DOHH2 (cell line): ENCODE results near the gene PCDH9.

Source experiments
- EZH2phosphoT487 ChIP-seq: fragments of 200-600 bp; sonication (generic); IDR thresholded peaks from 2 replicates; pipeline ENCODE4 v1.6.1; 2017; ENCODE audit warnings: borderline replicate concordance, mild to moderate bottlenecking, antibody characterized with exemption, low read length, moderate library complexity, mixed read lengths
- TF ChIP-seq, protein P1 (sequence below): fragments of 200-600 bp; sonication (generic); IDR thresholded peaks from one replicate; pipeline ENCODE4 v1.5.1; 2014; ENCODE audit warnings: antibody characterized with exemption, mild to moderate bottlenecking, low read depth, low read length; ENCODE audit not compliant: poor library complexity, severe bottlenecking

GRCh38 chr13:66558506-66558905 is 671.6 kb downstream of the PCDH9 start:
- TF ChIP-seq, protein P1, sequence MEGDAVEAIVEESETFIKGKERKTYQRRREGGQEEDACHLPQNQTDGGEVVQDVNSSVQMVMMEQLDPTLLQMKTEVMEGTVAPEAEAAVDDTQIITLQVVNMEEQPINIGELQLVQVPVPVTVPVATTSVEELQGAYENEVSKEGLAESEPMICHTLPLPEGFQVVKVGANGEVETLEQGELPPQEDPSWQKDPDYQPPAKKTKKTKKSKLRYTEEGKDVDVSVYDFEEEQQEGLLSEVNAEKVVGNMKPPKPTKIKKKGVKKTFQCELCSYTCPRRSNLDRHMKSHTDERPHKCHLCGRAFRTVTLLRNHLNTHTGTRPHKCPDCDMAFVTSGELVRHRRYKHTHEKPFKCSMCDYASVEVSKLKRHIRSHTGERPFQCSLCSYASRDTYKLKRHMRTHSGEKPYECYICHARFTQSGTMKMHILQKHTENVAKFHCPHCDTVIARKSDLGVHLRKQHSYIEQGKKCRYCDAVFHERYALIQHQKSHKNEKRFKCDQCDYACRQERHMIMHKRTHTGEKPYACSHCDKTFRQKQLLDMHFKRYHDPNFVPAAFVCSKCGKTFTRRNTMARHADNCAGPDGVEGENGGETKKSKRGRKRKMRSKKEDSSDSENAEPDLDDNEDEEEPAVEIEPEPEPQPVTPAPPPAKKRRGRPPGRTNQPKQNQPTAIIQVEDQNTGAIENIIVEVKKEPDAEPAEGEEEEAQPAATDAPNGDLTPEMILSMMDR = no peak
- no peak for TF ChIP-seq EZH2phosphoT487
